ENCODE data around the gene IFIT3.

GRCh38 chr10:89305766-89306433, 21.9 kb upstream of the IFIT3 start:
- TF ChIP-seq EZH2 (IDR thresholded peaks at IDR 0.05; ENCODE audit: borderline replicate concordance, low read length) (no peak), CTCF (conservative IDR thresholded peaks at IDR 0.05 in 1 of 2, IDR thresholded peaks at IDR 0.05 in 1 of 2; ENCODE audit: extremely low read depth in 1 of 2, insufficient read depth in 1 of 2, low read depth in 1 of 2, low read length in 2 of 2) (no peak)

Measured in mammary epithelial cell (primary cell).